GM21528 (cell line): Measurements from ENCODE around the gene RNF212.

ENCODE experiments used
- ATAC-seq: cut with Tn5 transposase; IDR thresholded peaks from one replicate; pipeline ENCODE4 v1.9.1; 2021; ENCODE audit warnings: mild to moderate bottlenecking, moderate library complexity; ENCODE audit not compliant: unreplicated experiment, low FRiP score

RNF212 gene

DNA sequence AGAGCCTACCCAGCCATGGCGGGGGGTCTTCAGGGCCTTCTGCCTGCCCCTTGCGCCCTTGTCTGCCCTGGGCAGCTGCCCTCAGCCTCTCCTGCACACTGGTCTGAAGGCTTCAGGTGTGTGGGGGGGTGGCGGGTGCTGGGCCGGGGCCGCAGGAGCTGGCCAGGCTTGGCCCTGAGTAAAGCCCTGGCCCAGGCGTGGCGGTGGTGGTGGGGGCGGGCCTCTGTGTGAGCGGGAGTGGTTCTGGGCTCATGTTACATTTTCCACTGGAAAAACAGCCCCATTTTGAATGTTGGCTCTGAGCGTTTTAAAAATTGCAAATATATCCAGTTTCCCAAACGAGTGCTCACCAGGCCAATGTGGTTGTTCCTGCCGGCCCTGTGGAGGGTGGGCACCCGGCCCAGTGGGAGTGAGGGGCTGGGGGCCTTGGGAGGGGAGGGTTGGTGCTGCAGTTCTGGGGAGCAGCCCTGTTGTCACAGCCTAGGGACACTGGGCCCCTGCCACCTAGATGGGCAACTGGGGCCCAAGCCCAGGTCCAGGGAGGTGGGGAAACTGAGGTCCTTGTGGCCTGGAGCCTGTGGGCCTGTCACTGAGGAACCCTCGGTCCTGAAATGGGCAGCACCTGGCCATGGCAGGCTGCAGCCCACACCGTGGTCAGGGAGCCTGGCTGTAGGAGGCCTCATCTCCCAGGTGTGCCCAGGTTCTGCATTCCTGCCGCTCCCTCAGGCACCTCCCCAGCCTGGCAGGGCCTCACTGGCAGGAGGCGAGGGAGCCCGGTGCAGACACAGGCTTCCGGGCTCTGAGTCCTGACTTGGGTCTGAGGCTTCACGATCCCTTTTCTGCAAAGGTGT is 73.6 kb downstream of the RNF212 start:
- no peak for ATAC-seq

DNA sequence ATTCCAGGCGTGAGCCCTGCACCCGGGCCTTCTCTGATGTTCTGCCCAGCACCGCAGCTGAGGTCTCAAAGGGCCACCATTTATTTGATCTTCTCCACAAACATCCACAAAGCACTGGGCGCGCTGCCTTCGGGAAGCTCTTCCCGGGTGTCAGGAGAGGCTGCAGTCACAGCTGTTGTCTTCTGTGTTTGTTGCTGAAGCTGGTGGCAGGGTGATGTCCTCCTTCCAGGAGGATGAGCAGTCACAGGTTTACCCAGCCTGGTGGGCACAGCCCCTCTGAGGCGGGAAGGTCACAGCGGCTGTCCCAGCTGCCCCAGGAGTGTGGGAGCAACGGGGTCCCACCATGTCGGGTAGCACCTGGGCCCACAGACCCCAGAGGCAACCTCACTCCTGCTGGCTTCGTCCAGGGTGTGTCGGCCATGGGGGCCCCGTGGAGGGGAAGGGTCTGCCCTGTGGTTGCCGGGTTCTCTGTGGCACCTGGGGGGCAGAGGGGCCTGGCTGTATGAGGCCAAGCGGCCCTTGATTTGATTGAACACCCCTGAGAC is 74.3 kb downstream of the RNF212 start:
- ATAC-seq = no peak

DNA sequence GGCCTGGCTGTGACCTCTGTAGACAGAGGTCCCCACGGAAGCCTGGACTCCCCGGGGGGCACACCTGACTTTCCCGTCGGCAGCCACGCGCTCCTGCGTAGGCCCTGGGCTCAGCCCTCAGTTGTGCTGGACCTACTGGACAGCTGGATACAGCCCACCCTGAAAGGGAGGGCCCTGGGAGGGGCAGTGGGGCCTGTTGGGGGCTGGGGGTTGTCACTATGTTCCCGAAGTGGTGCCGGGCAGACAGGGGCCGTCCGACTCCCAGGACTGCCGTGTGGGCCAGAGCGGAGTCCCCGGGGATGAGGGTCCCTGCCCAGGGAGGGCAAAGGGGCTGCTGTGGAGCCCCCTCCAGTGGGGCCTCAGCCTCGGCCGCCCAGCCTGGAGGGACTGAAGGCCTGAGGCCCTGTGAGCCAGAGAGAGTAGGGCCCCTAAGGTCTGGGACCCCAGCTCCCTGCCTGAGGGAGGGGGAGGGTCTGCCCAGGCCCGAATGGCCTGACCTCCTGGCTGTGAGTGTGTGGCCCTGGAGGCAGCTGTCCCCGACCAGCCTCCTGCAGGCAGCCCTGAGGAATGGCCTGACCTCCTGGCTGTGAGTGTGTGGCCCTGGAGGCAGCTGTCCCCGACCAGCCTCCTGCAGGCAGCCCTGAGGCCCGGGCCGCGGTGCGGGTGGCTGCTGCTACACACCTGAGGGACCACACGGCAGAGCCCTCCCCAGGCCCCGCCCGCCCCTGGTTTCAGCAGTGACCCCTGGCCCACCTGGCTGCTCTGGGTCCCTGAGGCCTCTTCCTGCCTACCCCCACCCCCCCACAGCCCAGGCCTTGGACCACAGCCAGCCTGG is 76.2 kb downstream of the RNF212 start:
- ATAC-seq = no peak

DNA sequence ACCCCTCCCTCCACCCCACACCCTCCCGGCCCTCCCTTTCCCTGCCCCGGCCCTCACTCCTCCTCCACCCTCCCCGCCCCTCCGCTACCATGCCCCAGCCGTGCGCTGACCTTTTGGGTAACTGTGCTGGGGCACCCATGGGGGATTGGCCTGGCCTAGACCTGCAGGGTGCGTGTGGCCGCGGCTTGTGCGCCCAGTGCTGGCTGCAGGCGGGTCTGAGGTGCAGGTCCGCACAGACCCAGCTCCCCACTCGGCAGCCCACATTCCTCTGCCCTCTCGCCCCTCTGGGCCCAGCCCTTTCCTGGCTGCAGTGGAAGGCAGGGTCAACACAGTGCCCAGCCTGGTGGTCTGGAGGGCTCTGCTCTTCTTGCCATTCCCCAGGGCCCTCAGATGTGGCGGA is 77.3 kb downstream of the RNF212 start:
- ATAC-seq = no peak

DNA sequence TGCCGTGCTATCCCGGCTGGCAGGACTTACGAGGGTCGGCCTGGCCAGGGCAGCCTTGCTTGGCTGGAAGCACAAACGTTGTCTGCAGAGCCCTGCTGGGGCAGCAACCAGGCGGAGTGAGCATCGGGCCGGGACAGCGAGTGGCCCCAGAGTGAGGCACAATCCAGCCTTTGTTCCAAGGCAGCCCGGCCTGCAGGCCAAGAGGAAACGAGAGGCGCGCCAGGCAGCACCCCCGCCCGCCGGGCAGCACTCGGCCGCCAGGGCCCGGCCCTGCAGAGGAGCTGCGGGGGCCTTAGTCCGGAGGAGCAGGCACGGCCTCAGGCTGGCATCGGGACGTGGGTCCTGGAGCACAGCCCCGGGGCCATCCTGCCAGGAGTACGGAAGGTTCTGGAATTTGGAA is 77.9 kb downstream of the RNF212 start:
- no peak for ATAC-seq

DNA sequence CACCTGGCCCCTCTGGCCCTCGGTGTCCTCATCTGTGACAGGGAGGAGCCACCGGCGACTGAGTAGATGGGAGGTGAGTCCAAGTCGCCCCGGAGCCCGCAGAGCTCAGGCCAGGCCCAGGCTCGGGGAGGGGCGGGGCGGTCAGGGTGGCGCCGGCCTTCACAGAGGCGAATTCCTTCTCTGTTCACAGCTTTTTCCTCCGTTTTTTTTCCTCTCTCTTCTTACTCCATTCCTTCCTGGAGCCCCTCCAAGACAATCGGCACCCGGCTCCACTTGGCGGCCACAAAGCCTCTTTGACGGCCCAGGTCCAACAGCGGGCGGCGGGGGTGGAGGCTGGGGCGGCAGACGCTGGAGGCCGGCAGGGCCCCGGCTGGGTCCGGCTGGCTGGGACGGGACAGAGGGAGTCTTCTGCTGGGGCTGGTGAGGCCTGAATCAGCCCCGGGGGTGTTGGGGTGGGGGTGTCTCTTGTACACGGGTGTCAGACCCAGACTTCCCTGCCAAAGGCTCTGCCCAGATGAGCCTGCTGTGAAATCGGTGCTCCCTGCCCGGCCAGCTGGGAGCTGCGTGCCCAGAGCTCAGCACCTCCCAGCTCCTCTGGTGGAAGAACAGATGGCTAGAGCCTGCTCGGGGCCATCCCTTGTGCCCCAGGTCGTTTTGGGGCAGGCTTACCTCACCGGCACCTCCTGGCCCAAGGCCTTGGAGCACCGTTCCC is 79.4 kb downstream of the RNF212 start:
- no peak for ATAC-seq

DNA sequence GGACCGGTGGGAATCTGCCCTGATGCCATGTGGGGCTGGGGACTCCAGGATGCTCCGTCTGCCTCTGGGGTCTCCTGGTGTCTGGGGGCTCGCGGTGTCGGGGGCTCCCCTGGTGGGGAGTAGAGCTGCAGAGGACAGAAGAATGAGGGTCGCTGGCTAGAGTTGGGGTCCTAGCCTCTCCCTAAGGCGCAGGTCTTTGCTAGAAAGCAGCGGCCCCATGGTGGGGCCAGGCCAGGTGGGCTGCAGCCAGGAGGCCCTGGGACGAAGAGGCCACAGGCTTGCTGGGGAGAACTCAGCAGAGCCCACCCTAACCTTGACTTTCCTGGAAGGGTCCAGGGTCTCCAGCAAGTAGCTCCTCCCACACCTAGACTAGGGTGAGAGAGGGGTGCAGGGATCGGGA is 80.5 kb downstream of the RNF212 start:
- no peak for ATAC-seq

DNA sequence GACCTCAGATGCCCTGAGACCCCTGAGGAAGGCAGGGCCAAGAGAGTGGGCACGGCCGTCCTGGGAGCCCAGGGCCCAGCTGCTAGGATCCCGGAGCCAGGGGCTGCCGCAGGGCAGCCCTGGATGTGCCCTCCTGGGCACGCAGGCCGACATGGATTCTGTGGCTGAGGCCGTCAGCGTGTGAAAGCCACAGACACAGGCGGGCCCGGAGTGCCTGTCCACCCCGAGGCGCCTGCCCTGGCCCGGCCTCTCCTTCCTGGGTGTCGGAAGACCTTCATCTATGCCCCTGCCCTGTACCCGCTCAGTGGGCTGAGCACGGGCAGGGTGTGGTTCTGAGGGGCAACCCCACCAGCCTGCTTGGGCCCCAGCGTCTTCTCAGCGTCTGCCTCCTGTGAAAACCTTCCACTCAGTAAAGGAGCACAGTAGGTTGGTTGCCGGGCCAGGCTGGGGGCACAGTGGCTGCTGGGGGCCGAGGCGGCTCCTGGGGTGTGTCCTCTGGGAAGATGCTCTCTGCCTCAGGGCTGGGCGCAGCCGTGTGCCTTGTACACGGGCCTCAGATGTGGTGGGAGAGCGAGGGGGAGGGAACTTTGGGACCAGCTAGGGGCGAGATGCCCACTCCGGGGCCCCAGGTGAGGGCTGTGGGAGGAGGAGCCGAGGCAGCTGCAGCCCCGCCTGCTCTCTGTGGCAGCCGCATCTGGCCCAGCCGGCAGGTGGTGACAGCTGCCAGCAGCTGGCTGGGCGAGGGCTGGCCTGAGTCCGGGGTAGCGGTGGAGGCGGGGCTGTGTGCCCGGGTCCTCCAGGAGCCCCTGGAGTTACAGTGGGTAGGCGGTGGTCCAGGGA is 81.2 kb downstream of the RNF212 start:
- ATAC-seq = no peak

DNA sequence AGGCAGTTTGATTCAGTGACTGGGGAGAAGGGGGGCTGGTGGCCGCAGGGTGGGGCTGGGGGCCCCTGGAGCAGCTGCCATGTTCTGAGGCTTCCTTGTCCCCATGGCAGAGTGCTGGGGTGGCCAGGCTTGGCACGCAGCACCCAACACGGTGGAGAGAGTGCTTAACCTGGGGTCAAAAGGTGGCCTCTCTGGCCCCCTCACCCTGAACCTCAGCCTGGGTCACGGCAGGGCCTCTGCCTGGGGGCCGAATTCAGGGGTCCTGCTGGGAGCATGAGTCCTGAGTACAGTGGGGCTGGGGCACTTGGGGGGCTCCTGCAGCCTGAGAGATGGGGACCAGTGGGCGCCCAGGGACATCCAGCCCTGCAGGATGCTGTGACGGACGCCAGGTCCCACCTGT is 82.0 kb downstream of the RNF212 start:
- ATAC-seq = no peak

DNA sequence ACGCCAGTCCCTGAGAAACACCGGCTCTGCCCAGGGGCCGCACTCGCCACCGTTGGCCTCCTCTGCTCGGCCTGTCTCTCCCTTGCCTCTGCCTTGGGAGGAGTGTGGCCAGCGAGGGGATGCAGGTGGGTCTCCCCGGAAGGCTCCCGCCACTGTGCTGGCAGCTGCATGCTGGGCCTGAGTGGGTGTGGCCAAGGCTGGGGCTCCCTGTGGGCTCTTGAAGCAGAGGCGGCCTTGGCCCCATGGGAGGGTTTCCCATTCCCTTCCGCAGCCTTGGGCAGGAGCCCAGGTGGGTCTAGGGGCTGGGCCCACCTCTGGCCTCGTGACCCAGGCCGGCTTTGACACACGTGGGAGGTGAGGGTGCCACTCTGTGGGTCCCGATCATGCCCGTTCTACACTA is 82.8 kb downstream of the RNF212 start:
- no peak for ATAC-seq

DNA sequence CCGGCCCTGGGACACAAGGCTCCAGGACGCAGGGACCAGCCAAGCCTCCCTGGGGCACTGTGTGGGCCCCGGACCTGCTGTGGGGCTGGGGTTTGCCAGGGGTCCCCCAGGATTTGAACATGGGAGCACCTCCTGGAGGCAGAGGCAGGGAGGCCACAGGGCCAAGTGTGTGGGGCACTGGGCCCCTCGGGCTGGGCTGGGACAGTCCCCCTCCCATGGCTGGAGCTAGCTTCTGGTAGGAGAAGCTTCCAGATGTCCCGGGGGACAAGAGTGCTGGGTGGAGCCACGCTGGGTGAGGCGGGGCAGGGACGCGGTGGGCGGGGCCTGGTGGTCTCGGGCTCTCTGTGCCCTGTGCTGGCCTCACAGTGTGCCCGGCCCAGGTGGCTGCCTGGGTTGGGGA is 83.3 kb downstream of the RNF212 start:
- ATAC-seq = no peak

DNA sequence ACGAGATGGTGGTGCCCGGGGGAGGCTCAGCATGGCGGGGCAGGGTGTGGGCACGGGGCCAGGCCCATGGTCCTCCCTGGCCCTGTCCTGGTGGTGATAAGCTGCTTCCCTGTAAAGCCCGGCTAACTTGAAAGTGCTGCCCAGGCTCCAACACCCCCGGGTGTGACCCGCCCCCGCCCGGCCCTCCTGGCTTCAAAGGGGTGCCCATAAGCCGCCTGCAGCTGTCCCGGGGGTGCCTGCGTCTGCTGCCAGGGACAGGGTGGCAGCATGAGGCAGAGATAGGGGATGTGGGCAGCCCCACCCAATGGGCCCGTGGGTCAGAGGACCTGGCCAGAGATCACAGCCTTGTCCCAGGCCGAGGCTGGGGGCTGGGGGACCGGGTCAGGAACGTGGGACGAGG is 83.8 kb downstream of the RNF212 start:
- ATAC-seq = no peak

DNA sequence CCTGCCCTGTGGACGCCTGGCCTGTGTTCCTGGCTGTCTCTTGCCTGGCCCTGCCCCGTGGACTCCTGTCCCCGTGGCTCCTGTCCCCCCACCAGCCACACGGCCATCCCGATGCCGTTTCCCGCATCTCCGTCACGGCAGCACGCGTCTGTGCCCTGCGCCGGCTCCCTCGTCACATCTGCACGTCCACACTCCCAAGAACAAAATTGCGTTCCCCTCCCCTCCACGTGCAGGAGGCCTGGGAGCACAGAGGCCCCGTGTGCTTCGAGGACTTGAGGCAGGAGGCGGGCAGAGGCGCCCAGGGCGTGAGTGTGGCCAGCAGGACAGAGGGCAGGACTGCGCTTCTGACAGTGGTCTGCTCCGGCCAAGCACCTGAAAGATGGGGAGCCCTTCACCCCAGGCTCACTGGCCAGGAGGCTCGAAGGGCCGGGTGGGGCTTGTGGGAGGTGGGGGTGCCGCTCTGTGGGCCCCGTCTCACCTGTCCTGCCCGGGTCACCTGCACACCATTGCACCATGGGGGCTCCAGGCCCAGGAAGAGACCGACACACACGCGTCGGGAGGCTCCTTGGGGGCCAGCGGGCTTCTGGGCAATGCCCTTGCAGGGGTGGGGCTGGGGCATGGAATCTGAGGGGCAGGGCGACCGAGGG is 84.7 kb downstream of the RNF212 start:
- no peak for ATAC-seq

DNA sequence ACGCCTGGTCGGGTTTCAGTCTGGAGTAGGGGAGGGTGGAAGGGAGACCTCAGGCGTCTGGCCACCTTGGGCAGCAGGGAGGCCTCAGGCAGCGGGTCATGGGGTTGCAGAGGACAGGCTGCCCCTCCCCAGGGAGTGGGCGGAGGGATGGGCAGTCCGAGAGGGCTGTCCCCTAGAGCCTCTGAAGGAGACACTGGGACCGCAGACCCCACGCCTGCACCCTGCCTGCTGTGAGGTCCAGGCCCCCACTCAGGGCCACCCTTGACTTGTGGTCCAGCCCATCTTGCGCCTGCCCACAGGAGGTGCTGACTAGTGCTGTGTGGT is 85.5 kb downstream of the RNF212 start:
- no peak for ATAC-seq

DNA sequence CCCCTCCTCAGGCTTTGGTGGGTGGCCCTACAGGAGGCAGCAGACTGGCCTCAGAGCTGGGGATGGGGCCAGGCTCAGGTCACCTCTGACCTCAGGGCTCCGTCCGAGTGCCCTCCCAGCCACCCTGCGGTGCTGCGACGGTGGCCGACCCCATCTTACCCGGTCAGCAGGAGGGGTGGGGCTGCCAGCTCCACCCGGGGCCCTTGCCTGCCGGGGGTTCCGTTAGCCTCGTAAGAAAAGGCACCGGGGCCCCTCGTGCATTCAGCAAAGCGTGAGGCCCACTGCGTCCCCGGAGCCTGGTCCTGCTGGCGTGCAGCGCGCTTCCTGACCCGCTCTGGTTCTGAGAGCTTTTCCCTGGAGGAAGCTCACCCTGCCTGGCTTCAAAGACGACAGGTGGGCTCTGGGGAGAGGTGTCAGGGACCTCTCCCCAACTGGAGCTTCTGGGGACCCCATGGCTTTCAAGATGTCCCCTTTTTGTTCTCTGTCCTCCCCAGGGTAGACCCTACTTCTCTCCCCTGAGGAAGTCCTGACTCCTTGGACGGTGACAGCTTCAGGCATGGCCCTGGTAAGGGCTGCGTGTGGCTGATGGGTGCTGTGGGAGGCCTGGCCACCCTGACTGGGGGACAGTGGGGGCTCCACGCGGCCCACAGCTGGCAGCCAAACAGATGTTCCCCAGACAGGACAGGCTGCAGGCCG is 86.0 kb downstream of the RNF212 start:
- no peak for ATAC-seq

DNA sequence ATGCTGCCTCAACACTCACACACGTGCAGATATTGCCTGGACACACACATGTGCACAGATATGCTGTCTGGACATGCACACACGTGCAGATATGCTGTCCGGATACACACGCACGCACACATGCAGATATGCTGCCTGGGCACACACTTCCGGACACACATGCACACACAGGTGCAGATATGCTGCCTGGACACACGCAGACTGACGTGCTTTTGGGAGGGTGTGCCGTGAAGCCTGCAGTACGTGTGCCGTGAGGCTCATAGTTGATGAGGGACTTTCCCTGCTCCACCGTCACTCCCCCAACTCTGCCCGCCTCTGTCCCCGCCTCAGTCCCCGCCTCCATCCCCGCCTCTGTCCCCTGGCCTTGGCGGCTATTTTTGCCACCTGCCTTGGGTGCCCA is 87.2 kb downstream of the RNF212 start:
- peak; percentile 60 for ATAC-seq

DNA sequence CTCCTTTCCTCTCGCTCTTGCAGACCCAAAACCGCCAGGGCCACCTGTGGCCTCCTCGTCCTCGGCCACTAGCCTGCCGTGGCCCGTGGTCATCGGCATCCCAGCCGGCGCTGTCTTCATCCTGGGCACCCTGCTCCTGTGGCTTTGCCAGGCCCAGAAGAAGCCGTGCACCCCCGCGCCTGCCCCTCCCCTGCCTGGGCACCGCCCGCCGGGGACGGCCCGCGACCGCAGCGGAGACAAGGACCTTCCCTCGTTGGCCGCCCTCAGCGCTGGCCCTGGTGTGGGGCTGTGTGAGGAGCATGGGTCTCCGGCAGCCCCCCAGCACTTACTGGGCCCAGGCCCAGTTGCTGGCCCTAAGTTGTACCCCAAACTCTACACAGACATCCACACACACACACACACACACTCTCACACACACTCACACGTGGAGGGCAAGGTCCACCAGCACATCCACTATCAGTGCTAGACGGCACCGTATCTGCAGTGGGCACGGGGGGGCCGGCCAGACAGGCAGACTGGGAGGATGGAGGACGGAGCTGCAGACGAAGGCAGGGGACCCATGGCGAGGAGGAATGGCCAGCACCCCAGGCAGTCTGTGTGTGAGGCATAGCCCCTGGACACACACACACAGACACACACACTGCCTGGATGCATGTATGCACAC is 88.3 kb downstream of the RNF212 start:
- no peak for ATAC-seq

DNA sequence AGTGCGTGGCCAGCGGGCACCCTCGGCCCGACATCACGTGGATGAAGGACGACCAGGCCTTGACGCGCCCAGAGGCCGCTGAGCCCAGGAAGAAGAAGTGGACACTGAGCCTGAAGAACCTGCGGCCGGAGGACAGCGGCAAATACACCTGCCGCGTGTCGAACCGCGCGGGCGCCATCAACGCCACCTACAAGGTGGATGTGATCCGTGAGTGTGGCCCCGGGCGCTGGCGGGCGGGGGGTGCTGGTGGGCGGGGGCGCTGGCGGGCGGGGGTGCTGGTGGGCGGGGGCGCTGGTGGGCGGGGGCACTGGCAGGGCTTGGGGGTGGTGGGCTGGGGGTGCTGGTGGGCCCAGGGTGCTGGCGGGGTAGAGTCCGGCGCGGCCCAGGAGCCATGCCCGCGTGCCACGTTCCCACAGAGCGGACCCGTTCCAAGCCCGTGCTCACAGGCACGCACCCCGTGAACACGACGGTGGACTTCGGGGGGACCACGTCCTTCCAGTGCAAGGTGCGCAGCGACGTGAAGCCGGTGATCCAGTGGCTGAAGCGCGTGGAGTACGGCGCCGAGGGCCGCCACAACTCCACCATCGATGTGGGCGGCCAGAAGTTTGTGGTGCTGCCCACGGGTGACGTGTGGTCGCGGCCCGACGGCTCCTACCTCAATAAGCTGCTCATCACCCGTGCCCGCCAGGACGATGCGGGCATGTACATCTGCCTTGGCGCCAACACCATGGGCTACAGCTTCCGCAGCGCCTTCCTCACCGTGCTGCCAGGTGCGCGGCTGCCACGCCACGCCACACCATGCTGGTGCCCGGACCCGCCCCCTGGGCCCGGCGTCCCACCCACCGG is 89.2 kb downstream of the RNF212 start:
- no peak for ATAC-seq
